Fibroblast of villous mesenchyme (primary cell): ENCODE measurements around the gene UGT1A6. TPM values are rescaled to one million over a fixed set of nuclear protein-coding genes. Genes with fewer than 3 reads are reported as not detected.

Experiments used
- DNase-seq: peaks from one replicate; pipeline ENCODE4 v3.0.0-alpha.2; 2010; ENCODE audit warnings: low read depth
- H3K4me3 ChIP-seq: 2 replicates; pipeline ENCODE4 v1.5.1; 2011; ENCODE audit warnings: low read depth, mild to moderate bottlenecking, low read length
- total RNA-seq: library from RNA; depleted of rRNA; stranded (reverse); fragments of >200 nt; gene quantifications from 2 replicates; pipeline ENCODE4 v1.2.3, GENCODE V29; 2012
- TF ChIP-seq, protein P1 (sequence below): IDR thresholded peaks from 2 replicates; pipeline ENCODE4 v1.5.1; 2012; ENCODE audit warnings: low read depth, mild to moderate bottlenecking, low read length; ENCODE audit not compliant: insufficient read depth

UGT1A6 gene
- total RNA-seq, 1 donor: not detected

DNA sequence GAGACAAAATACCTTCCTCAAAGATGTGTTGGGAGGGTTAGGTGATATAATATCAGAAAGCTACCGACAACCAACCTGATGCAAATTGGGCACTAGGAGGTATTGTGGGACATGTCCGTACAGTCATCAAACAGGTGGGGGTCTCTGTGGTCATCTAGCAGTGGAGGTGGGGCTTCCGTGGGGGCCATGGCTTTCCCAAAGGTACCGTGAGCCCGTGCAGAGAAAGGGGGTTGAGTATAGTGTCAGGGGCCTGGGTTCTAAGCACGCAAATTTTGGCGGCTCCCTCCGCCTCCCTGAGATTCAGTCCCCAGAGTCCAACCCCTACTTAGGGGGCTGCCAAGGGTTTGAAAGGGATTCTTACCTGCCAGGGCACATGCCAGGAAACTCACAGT lies 129.0 kb downstream of the UGT1A6 start:
- DNase-seq: no peak
- TF ChIP-seq, protein P1, sequence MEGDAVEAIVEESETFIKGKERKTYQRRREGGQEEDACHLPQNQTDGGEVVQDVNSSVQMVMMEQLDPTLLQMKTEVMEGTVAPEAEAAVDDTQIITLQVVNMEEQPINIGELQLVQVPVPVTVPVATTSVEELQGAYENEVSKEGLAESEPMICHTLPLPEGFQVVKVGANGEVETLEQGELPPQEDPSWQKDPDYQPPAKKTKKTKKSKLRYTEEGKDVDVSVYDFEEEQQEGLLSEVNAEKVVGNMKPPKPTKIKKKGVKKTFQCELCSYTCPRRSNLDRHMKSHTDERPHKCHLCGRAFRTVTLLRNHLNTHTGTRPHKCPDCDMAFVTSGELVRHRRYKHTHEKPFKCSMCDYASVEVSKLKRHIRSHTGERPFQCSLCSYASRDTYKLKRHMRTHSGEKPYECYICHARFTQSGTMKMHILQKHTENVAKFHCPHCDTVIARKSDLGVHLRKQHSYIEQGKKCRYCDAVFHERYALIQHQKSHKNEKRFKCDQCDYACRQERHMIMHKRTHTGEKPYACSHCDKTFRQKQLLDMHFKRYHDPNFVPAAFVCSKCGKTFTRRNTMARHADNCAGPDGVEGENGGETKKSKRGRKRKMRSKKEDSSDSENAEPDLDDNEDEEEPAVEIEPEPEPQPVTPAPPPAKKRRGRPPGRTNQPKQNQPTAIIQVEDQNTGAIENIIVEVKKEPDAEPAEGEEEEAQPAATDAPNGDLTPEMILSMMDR: no peak
- no peak overlapping the region for H3K4me3 ChIP-seq

DNA sequence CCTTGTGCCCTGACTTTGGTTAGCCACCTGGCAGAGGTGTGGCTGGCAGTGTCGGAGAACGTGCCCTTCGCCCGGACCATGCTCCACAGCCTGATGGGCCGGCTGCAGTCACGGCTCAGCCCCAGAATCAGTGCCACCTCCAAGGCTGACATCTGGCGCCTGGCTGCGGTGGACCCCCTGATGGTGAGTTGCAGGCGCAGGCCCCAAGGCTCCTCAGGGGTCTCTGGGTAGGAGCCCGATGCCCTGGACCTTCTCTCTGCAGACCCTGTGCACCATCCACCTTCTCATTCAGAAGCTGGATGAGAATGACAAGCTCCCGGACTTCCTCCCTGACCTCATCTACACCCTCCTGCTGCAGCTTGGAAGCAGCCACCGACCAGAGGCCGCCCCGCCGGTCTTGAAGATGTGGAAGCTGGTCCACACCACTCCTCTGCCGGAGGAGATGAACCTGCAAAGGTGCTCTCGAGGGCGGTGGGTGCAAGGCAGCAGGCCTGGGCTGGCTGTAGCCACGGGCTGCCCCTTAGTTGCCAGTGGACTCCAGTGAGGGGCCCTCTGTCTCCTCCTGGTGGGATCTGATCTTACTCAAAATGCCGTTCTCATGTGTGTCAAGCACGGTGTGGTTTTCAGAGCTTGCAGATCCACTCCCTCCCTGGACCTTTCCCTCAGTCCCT lies 129.5 kb downstream of the UGT1A6 start:
- H3K4me3 ChIP-seq: no peak overlapping the region
- TF ChIP-seq, protein P1: no peak
- no peak for DNase-seq

Other genes starting within 250 kb of the UGT1A6 start
- 28.3 and 48.8 TPM in 2 replicates for gene USP40, start 126.1 kb upstream of the UGT1A6 start, total RNA-seq
- gene UGT1A8, start 75.3 kb upstream of the UGT1A6 start, total RNA-seq: under 0.01 TPM in 1 of 2 replicates, not detected in the other
- not detected in 2 replicates for gene UGT1A10, start 56.4 kb upstream of the UGT1A6 start, total RNA-seq
- gene UGT1A9, start 21.0 kb upstream of the UGT1A6 start, total RNA-seq: not detected in 2 replicates
- not detected in 2 replicates for gene UGT1A7, start 11.0 kb upstream of the UGT1A6 start, total RNA-seq
- gene UGT1A5, start 20.0 kb downstream of the UGT1A6 start, total RNA-seq: not detected in 2 replicates
- gene UGT1A4, start 25.8 kb downstream of the UGT1A6 start, total RNA-seq: not detected in 2 replicates
- gene UGT1A3, start 36.2 kb downstream of the UGT1A6 start, total RNA-seq: not detected in 2 replicates
- not detected in 2 replicates for gene UGT1A1, start 67.4 kb downstream of the UGT1A6 start, total RNA-seq
- gene MROH2A, start 85.4 kb downstream of the UGT1A6 start, total RNA-seq: not detected in 2 replicates
- 12.2 and 27.2 TPM in 2 replicates for gene HJURP, start 161.6 kb downstream of the UGT1A6 start, total RNA-seq
- gene TRPM8, start 224.5 kb downstream of the UGT1A6 start, total RNA-seq: not detected in 2 replicates